IMR-90 (cell line): ENCODE data around the gene DVL1.

Source experiments
- CEBPB ChIP-seq: IDR thresholded peaks from 2 replicates; pipeline ENCODE4 v1.6.1; 2012; ENCODE audit warnings: low read depth, low read length, improper control_type of control experiment
- CTCF ChIP-seq: conservative IDR thresholded peaks from 2 replicates; pipeline ENCODE4 v1.5.1; 2012; ENCODE audit warnings: mild to moderate bottlenecking, low read depth, low read length, improper control_type of control experiment
- MXI1 ChIP-seq: IDR thresholded peaks from 2 replicates; pipeline ENCODE4 v1.6.1; 2012; ENCODE audit warnings: low read depth, mild to moderate bottlenecking, low read length, moderate library complexity, borderline replicate concordance
- RFX5 ChIP-seq: IDR thresholded peaks from 2 replicates; pipeline ENCODE4 v1.8.0; 2012; ENCODE audit warnings: low read depth, mild to moderate bottlenecking, low read length, moderate library complexity

GRCh38 chr1:1377540-1378205 lies 28.5 kb upstream of the DVL1 start:
- TF ChIP-seq CEBPB (no peak), CTCF (no peak), RFX5 (no peak), MXI1 (no peak)
